GM19395 (cell line): ENCODE data around the gene FBXO3.

Experiments
- ATAC-seq: cut with Tn5 transposase; IDR thresholded peaks from one replicate; pipeline ENCODE4 v1.9.1; 2021; ENCODE audit warnings: mild to moderate bottlenecking, moderate library complexity; ENCODE audit not compliant: unreplicated experiment

Gene FBXO3

GRCh38 chr11:33772870-33773269 lies 1.4 kb downstream of the FBXO3 start:
- ATAC-seq, result no peak

DNA sequence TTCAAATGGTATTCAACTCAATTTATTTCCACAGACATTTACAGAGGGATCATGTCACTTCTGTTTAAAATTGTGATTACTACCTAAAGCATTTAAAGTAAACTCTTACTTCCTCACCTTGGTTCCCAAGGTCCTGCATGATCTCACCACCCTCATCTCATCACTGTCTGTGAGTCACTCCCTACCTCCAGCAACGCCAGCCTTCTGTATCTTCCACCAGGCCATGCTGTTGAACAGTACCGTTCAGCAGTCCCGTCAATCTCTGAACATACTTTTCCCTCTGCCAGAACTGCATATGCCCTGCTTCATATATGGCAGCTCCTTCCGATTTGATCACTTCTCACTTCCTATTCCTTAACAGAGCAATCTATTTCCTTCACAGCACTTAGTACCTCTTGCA lies 2.0 kb downstream of the FBXO3 start:
- no peak for ATAC-seq

GRCh38 chr11:33770236-33770635 lies 4.1 kb downstream of the FBXO3 start:
- no peak for ATAC-seq

- no peak for ATAC-seq
Observed at GRCh38 chr11:33769542-33769941, 4.8 kb downstream of the FBXO3 start.

- no peak for ATAC-seq
Observed at GRCh38 chr11:33767624-33768023, 6.7 kb downstream of the FBXO3 start.

- no peak for ATAC-seq
Observed at GRCh38 chr11:33766085-33766484, 8.2 kb downstream of the FBXO3 start.

DNA sequence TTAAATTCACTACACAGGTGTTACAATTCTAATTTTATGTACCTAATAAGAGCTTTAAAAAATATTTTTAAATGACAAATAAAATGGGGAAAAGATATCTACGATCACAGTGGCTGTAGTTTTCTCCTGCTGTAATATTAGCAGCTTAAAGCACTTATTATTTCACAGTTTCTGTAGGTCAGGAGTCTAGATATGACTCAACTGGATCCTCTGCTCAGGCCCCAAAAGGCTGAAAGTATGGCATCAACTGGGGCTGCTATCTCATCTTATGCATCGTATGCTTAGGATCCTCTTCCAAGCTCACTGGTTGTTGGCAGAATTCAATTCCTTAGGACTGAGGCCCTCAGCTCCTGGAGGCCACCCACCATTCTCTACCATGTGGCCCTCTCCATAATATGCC lies 12.8 kb downstream of the FBXO3 start:
- peak; percentile 88 for ATAC-seq

DNA sequence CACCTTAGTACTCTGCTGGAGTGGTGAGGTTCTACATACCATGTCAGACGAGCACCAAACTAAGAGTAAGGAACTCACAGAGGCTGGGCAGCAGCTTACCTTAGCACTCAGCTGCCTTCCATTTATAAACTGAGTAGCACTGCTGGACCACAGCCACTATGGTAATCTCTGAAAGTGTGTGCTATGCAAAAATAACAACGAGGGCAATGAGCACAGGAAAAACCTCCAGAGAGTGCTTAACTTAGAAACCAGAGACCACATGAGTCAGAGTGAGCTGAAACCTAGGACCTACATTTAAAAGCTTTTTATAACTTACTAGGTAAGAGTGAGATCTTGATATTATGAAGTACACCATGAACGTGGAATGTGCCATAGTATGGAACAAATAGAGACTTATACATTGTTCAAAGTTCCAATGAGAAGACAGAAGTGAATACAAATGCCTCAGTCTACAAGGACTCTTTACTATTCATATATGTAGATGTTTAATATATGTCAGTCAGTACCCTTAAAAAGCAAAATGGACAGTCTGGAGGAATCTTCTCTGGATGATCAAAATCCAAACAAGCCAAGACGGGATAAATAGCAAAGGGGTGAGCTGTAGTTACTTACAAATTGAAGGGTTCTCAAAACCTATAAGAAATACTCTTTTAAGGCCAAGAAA lies 20.9 kb downstream of the FBXO3 start:
- peak; percentile 98 for ATAC-seq

DNA sequence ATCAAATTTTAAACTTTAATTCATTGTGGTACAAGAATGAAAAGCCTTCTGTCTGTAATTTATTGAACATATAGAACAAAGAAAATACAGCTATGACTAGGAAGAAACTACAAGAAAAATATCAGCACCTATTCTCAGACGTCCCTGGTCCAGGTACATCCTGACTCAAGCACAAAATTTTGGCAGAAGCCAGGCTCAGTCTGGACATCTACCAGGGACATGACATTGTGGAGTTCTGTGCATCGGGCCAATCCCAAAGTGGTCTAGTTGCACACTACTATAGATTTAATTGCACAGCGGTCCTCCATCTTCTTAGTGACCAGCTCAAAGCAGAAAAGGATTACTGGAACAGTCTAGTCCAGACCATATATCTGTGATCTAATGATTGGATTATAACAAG lies 22.4 kb downstream of the FBXO3 start:
- no peak for ATAC-seq

DNA sequence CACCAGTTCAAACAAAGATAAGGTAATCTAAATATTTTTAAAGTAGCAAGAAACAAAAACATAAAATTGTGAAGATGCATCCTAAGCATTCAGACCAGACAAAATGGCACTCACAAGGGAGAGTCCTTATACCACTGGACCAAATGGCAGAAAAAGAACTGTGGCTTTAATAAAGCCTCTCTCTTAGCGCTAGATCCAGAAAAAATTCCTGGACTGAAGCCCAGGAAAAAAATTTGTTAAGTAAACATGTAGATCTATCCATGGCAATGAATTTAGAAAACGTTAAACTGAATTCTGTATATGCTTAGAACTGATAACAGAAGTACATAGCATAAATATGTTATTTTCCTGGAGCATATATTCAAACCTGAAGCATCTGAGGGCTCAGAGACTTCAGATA lies 26.3 kb downstream of the FBXO3 start:
- ATAC-seq, result no peak

DNA sequence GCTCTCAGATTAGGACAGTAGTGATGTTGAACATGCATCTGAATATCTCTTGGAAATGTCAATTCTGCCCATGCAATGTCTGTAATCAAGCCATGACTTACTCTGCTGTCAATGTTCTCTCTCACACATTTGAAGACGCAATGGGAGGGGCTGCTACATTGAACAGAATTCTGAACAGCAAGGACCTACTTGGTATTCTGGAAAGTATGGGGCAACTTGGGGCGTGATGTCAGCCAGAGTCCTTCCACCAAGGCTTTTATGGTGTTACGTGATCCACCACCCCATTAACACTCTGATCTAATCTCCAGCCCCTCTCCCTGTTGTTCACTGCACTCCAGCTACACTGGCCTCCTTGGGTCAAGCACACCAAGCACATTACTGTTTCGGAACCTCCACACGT lies 31.0 kb downstream of the FBXO3 start:
- no peak for ATAC-seq

DNA sequence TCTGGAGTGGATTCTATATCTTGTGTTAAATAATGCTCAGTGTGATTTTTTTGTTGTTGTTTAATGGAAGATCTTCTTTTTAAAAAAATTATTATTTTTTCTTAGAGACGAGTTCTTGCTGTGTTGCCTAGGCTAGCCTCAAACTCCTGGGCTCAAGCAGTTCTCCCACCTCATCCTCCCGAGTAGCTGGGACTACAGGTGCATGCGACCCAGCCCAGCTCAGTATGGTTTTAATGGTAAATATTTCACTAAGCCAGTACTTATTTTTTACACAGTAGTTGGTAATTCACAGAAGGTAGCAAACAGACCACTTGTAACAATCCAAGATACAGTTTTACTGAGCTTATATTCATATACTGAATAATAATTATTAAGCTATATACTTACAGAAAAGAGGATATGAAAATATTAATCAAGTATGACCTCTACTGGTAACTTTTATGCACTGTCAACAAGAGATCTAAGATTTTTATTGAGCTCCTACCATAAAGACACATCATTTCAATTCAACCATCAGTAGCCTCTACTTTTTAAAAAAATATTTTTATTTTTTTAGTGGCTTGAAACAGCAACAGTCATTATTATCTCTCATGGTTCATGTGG lies 32.0 kb downstream of the FBXO3 start:
- no peak for ATAC-seq

GRCh38 chr11:33741806-33742205 lies 32.5 kb downstream of the FBXO3 start:
- no peak for ATAC-seq

DNA sequence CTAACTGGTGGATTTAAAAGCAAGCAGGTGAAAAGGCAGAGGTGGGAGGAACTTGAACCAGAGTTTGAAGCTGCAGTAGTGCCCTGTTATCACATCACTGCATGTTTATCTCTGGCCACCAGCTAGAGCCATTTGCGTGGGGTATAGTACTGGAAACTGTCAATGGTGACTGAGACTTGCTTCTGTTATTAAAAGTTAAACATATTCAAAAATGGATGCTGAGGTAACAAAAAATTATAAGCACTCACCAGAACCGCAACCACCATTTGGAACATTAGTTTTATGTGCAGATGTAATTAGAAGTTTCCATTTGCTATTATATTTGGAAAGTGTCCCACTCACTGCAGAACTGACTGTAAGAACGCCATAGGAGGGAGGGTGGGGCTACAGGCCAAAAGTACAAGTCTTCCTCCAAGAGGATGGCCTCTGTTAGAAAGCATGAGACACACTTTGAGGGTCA lies 36.9 kb downstream of the FBXO3 start:
- ATAC-seq, result no peak

DNA sequence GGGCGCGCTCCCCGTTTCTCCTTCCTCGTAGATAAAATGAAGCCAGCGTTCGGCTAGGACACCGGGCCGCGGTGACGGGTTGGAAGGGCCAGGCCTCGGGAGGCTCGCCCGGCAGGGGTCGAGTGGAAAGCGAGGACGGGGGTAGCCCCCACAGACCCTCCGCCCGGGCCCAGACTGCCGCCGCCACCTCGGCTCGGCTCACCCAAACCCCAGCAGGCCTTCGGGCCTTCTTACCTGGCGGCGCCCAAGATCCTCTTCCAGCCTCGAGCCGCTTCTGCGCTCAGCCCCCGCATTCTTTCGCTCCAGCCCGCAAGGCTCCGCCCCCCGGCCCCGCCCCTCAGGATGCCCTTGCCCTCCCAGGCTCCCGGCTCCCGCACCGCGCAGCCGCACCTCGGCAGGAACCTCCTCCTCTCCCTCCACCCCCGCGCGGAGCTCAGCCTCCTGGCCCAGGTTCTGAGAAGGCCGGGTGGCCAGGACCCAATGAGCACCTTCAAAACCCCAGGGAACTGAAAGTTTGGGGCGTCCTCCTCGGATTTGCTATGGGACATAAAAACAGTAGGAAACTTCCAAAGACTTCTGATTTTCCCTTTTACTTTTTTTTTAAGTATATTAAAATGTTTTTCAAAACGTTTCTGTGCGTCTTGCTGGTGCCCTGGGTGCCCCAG lies 38.0 kb downstream of the FBXO3 start, which contains the start of gene CD59:
CD59 (minus strand) TSS at position 276 of the 665 bp plus-strand sequence. CDS start 13,978 bp downstream, outside the sequence.
- peak; percentile 65 for ATAC-seq

DNA sequence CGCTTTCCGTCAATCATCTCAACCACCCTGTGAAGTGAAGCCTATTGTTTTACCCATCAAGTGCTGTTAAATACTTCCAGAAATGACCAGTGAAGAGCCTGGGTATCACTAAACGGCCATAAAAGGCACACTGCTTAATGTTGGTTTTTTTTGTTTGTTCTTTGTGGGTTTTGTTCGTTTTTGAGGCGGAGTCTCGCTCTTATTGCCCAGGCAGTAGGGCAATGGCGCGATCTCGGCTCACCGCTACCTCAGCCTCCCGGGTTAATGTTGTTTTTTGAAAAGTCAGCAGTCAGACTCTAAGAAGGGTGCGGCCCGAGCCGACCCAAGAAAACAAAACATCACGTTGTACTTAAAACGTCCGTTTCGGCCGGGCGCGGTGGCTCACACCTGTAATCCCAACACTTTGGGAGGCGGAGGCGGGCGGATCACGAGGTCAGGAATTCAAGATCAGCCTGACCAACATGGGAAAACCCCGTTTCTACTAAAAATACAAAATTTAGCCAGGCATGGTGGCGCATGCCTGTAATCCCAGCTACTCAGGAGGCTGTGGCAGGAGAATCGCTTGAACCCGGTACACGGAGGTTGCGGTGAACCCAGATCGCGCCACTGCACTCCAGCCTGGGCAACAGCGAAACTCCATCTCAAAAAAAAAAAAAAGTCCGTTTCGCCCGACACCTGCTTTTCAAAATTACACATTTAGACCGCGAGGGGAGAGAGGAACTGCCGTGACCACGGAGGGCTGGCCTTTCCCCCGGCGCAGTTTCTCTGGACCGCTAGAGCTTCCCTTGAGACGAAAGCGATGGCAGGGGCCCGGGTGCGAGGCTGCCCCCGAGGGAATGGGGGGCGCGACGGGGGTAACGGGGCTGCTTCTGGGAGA lies 38.8 kb downstream of the FBXO3 start:
- peak; percentile 53 for ATAC-seq

- no peak for ATAC-seq
Observed at GRCh38 chr11:33734441-33735270, 39.7 kb downstream of the FBXO3 start.

DNA sequence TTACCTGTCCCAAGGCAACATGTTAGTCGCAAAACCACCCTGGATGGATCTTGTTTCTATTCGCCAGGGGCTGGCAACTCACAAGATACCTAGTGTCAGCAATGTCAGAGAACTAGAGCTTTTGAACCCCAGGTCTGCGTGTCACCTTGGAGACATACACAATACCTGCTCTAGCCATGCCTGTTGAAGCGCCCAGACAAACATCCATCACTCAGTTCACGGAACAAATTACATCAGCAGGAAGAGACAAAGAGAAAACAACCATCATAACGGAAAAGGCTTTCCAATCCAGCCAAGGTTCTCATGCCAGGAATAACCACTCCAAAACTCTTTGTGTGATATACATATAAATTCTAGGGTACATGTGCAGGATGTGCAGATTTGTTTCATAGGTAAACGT lies 40.3 kb downstream of the FBXO3 start:
- ATAC-seq, result no peak

DNA sequence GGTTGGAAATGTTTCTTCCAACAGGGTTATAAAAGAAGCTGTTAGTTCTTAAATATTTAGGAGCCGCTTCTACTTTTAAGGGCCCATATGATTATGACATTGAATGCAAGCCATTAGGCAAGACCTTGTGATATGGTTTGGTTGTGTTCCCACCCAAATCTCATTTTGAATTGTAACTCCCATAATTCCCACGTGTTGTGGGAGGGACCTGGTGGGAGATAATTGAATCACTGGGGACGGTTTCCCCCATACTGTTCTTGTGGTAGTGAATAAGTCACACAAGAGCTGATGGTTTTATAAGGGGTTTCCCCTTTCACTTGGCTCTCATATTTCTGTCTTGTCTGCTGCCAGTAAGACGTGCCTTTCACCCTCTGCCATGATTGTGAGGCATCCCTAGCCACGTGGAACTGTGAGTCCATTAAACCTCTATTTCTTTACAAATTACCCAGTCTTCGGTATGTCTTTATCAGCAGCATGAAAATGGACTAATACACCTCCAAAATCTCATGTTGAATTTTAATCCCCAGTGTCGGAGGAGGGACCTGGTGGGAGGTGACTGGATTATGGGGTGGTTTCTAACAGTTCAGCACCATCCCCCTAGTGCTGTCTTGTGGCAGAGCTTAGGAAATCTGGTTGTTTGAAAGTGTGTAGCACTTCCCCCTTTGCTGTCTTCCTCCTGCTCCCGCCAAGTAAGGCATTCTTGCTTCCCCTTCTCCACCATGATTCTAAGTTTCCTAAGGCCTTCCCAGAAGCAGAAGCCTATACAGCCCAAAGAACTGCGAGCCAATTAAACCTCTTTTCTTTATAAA lies 42.4 kb downstream of the FBXO3 start:
- ATAC-seq, result peak; percentile 32
